ENCODE measurements around the gene FBLN1.
"Not testable (repeated sequence)": the region's sequence is repeated elsewhere in the genome, so short reads cannot be mapped to it uniquely, and the experiment has no call there.

FBLN1 gene

GRCh38 chr22:45528046-45528445 lies 25.4 kb downstream of the FBLN1 start:
- DNase-seq = no peak

DNA sequence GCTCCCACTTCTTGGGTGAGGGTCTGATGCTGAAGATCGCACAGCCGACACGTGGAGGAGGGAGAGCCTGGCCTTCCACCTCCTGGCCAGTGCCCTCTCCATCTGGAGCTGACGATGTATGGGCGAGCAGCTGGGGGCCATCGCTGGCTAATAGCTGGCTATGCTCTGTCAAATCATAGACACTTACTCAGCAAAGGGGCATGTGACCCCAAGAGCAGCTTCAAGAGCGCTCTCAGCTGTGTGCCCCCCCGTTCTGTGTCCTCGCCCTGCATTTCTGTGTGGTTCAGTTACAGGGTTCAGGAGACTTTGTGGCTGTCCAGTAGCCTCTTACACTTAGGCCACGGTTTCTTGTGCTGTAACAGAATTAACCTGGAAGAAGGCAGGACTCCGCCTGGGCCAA lies 26.4 kb downstream of the FBLN1 start:
- DNase-seq = no peak

DNA sequence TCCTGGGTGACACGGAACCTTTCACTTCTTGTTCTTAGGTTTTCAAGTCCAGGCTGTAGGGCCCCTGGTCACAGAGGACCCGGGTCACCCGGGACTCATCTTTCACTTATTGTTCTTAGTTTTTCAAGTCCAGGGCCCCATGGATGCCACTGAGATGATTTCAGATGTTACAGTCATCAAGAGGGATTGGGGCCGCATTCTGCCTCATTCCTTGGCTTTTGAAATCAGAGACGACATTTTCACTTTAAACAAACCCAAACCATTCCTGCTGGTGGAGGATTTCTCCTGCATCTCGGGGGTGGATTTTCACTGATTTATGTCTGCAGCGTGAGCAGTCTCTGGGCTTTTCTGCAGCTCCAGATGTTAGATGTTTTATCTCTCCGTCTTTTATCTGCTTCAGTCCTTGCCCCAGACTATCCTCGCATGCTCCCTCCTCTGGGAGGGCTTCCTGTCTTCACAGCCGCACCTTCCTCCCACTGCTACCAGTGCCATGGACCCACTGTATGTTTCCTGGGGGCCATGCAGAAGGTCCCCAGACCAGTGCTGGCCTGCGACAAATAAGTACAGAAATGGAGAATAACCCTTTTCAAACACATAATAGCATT lies 27.4 kb downstream of the FBLN1 start:
- no peak for DNase-seq

- no peak for DNase-seq
Measured at GRCh38 chr22:45531441-45532234, 29.0 kb downstream of the FBLN1 start.

- no peak for DNase-seq
Measured at GRCh38 chr22:45532235-45532631, 29.6 kb downstream of the FBLN1 start.

DNA sequence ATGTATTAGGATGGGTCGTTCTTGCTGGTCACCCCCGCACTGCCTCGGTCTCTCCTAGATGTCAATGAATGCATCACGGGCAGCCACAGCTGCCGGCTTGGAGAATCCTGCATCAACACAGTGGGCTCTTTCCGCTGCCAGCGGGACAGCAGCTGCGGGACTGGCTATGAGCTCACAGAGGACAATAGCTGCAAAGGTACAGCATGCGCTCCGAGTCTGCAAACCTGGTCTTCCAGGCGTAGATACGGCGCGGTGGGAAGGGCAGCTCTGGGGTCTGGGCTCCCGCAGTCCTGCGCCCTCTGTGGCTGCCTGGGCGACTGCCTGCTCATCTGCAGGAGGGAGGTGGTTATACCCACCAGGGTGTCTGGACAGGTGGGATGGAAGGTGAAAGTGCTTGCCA lies 31.0 kb downstream of the FBLN1 start:
- no peak for DNase-seq

- no peak for DNase-seq
Measured at GRCh38 chr22:45534339-45535192, 31.9 kb downstream of the FBLN1 start.

GRCh38 chr22:45535290-45535689 lies 32.6 kb downstream of the FBLN1 start:
- DNase-seq = no peak

DNA sequence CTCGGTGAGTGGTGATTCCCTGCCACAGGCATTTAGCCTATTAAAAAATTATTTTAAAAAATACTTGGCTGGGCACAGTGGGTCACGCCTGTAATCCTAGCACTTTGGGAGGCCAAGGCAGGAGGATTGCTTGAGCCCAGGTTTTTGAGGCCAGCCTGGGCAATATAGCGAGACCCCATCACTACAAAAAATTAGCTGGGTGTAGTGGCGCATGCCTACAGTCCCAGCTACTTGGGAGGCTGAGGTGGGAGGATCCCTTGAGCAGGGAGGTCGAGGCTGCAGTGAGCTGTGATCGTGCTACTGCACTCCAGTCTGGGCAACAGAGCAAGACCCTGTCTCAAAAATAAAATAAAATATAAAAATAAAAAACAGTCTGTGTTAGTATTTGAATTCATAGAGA lies 33.2 kb downstream of the FBLN1 start:
- not testable (repeated sequence) for DNase-seq

DNA sequence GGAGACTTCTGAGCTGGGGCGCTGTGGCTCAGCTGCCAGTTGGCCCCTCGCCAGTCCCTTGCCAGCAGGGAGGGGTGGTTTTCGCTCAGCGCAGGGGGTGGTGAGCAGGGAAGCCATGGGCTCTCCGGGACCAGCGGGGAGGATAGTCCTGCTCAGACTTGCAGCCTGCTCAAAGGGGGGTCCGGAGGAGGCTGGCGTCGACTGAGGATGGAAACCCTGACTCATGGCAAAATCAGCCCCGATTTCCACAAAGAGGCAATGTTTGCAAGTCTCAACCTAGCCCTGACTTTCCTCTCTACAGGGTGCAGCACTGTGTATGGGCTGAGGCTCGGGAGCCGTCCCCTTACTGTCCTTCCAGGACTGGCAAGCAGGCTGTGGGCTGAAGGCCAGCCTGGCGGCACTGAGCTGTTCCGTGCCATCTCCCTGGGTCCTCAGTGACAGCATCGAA lies 35.1 kb downstream of the FBLN1 start:
- DNase-seq = peak; percentile 84

DNA sequence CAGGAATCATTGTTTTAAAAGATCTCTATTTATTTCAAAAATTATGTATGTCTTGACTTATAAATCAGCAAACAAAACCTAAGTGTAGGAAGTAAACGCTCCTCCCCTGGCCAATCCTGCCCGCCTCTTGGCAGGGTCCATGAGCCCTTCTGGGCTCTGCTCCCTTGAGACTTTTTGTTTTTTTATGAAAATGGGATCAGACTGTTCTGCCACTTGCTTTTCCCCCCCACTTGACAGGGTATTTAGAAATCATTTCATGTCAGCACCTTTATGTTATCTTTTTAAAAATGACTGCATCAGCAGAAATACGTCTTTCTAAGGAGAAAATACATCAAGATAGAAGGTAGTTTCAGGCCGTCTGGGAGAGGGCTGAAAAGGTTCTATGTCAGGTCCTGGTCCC lies 35.6 kb downstream of the FBLN1 start:
- DNase-seq = no peak

DNA sequence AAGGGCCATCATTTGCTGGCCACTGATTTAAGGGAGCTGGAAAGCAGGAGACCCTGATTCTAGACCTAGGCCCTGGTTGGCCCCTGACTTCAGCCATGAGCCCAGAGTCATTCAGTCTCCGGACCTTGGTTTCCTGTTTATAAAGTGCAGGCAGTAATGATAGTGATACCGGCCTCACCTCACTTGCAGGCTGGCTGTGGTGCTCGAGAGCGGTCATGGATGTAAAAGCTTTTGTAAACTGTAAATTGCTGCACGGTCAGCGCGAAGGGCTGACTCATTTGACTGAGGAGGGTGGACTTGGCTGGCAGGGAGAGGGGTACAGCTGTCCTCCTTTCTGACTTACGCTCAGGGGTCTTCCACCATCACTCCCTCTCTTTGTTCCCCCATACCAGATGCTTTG lies 37.4 kb downstream of the FBLN1 start:
- no peak for DNase-seq

DNA sequence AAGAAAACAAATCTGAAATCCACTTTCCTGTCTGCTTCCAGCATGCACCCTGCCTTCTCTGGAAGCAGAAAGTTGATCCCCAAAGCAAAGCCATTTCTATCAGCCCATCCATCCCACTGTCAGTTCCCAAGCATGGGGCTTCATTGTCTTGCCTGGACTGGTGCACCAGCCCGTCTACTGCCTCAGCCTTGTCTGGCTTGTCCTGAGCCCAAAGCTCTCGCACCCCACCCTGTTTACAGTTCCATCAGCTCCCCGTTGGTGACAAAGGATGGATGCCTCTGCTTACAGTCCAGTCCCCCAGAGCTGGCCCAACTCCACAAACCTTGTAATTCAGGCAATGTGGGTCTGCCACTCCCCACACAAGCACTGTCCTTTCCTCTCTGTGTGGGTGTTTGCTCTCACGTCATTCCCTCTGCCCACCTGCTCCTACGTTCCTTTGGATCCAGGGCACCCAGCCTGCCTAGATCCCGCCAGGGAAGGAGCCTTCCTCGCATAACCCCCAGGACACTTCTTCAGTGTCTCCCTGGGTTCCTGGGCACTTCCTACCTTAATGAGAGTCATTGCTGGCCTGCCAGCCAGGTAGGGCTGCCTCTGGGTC lies 38.8 kb downstream of the FBLN1 start:
- no peak for DNase-seq

DNA sequence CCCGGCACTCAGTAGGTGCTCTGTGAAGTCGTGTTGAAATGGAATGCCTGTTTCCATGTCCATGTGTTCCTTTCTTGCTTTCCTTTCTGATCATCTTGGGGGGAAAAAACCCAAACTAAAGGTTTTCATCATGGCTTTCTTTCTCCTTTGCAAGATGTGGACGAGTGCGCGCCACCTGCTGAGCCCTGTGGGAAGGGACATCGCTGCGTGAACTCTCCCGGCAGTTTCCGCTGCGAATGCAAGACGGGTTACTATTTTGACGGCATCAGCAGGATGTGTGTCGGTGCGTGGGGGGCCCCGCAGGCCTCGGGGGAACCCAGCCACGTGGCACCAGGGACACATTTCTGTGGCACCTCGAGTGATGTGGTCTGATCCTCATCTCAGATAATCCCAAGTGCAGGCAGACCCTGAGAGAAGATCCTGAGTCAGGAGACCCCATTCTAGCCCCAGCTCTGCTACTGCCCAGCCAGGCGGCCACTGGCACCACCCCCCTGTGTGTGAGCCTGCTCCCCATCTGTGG lies 39.4 kb downstream of the FBLN1 start:
- no peak for DNase-seq

GRCh38 chr22:45542736-45543135 lies 40.1 kb downstream of the FBLN1 start:
- not testable (repeated sequence) for DNase-seq

GRCh38 chr22:45543243-45543642 lies 40.6 kb downstream of the FBLN1 start:
- DNase-seq = no peak

- DNase-seq = no peak
Measured at GRCh38 chr22:45544588-45545170, 42.0 kb downstream of the FBLN1 start.

GRCh38 chr22:45546333-45547015 lies 43.8 kb downstream of the FBLN1 start:
- DNase-seq = no peak

- no peak for DNase-seq
Measured at GRCh38 chr22:45547016-45547345, 44.3 kb downstream of the FBLN1 start.

DNA sequence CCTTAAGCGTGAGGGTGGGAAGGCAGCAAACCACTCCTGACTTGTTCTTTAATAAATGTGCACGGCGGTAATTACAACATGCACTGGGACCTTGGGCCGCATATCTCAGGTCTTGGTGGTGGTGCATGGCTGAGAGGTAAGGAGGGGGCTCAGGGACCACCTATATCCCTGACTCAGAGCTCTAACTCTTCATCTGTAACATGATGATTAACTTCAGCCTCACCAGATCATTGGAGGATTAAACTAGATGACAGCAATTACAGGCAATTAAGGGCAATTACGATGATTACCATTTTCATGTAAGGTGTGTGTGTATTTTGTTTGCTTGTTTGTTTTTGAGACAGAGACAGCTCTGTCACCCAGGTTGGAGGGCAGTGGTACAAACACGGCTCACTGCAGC lies 45.0 kb downstream of the FBLN1 start:
- DNase-seq = no peak

DNA sequence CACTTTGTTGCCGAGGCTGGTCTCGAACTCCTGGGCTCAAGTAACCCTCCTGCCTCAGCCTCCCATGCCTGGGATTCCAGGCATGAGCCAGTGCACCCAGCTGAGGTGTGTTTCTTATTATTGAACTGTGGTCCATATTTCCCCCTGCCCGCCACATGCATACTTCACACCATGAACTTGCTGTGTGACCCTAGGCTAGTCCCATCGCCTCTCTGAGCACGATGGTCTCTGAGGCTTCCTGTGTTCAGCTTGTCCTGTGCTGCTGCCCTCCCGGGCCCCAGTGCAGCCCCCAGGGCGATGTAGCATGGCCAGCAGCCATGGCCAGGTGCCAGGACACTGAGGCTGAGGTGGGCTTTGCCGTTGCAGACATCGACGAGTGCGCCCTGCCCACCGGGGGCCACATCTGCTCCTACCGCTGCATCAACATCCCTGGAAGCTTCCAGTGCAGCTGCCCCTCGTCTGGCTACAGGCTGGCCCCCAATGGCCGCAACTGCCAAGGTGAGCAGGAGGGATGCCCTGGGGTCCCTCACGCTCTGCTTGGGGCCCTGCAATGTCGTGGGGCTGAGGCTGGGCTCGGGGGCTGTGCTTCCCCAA lies 45.7 kb downstream of the FBLN1 start:
- no peak for DNase-seq

Measured in femur (tissue), 1 donor.